K562 (cell line): Measurements from ENCODE around the gene CTDNEP1. TPM values are rescaled to one million over a fixed set of nuclear protein-coding genes. Genes with fewer than 3 reads are reported as not detected.

Experiments
- CBX3 ChIP-seq, 2 experiments: IDR thresholded peaks; 1 replicate in 1 of 2; 2 replicates in 1 of 2; pipeline ENCODE4 v1.6.1; 2012; ENCODE audit warnings: inconsistent platforms in 2 of 2, low read length in 2 of 2, borderline replicate concordance in 1 of 2, control low read depth in 1 of 2
- KAT8 ChIP-seq: fragments of 450-650 bp; IDR thresholded peaks from 2 replicates; pipeline ENCODE4 v1.6.1; 2016; ENCODE audit warnings: low read depth, mild to moderate bottlenecking
- MAFG ChIP-seq: fragments of 450-650 bp; conservative IDR thresholded peaks from 2 replicates; pipeline ENCODE4 v1.6.1; 2016; ENCODE audit warnings: missing genetic modification characterization, missing compliant biosample characterization
- NR1H2 ChIP-seq: sonication (generic); formaldehyde crosslinking; IDR thresholded peaks from 2 replicates; pipeline ENCODE4 v1.4.0; 2020; ENCODE audit warnings: mild to moderate bottlenecking, missing genetic modification reagents
- NR2C2 ChIP-seq, 2 experiments: fragments of 200-800 bp in 1 of 2; sonication (Bioruptor generic) in 1 of 2; sonication (generic) in 1 of 2; formaldehyde crosslinking in 1 of 2; IDR thresholded peaks; 2 replicates each; pipeline versions ENCODE4 v1.6.1 to v1.8.0; 2016 to 2022; ENCODE audit warnings: mild to moderate bottlenecking in 1 of 2, missing compliant biosample characterization in 1 of 2, missing genetic modification characterization in 1 of 2, missing genetic modification reagents in 1 of 2
- SMAD2 ChIP-seq: fragments of 150-350 bp; IDR thresholded peaks from 2 replicates; pipeline ENCODE4 v1.6.1; 2014; ENCODE audit warnings: low read depth, mild to moderate bottlenecking, low read length
- ZBED1 ChIP-seq: IDR thresholded peaks from 2 replicates; pipeline ENCODE4 v1.6.1; 2014
- ZNF217 ChIP-seq: sonication (generic); formaldehyde crosslinking; IDR thresholded peaks from 2 replicates; pipeline ENCODE4 v1.8.0; 2022; ENCODE audit warnings: mild to moderate bottlenecking, missing genetic modification reagents
- ZNF24 ChIP-seq: fragments of 450-650 bp; IDR thresholded peaks from 2 replicates; pipeline ENCODE4 v1.6.1; 2016
- polyA plus RNA-seq, 8 experiments: library from polyadenylated mRNA; depleted of rRNA in 4 of 8; stranded (reverse) in 5 of 8; unstranded in 3 of 8; fragments of >200 nt; fragmentation: Nextera tagmentation in 2 of 8; fragmentation: Illumina TruSeq in 1 of 8; extraction: Ambion mirVana in 2 of 8; extraction: Trizol in 1 of 8; gene quantifications; 2 replicates each; pipeline versions ENCODE4 v1.2.1 to v1.2.3, GENCODE V29; 2011 to 2014; ENCODE audit warnings: inconsistent platforms in 1 of 8, missing spikeins in 1 of 8
- total RNA-seq, 7 experiments: library from RNA; depleted of rRNA in 6 of 7; stranded (reverse); fragments of >200 nt in 6 of 7; fragmentation: Illumina TruSeq in 2 of 7; extraction: Trizol in 2 of 7; gene quantifications; 2 replicates each; pipeline versions ENCODE4 v1.2.1 to v1.2.3, GENCODE V29; 2011 to 2021; ENCODE audit warnings: low replicate concordance in 1 of 7
- TF ChIP-seq, protein P1 (sequence below): fragments of 250-450 bp; sonication (Bioruptor Pico); IDR thresholded peaks from 2 replicates; pipeline ENCODE4 v1.4.0; 2020
- TF ChIP-seq, protein P2 (sequence below): fragments of 250-450 bp; sonication (Bioruptor Pico); IDR thresholded peaks from 2 replicates; pipeline ENCODE4 v1.5.0; 2021
- TF ChIP-seq, protein P3 (sequence below): sonication (generic); IDR thresholded peaks from 2 replicates; pipeline ENCODE4 v1.6.1; 2016

The CTDNEP1 gene
- total and polyA plus RNA-seq, 9 of the 15 experiments (the other 6 are each of a cell fraction or from before 2014, with no cell fraction given) = 10.7 to 150 (median 28.5) TPM

DNA sequence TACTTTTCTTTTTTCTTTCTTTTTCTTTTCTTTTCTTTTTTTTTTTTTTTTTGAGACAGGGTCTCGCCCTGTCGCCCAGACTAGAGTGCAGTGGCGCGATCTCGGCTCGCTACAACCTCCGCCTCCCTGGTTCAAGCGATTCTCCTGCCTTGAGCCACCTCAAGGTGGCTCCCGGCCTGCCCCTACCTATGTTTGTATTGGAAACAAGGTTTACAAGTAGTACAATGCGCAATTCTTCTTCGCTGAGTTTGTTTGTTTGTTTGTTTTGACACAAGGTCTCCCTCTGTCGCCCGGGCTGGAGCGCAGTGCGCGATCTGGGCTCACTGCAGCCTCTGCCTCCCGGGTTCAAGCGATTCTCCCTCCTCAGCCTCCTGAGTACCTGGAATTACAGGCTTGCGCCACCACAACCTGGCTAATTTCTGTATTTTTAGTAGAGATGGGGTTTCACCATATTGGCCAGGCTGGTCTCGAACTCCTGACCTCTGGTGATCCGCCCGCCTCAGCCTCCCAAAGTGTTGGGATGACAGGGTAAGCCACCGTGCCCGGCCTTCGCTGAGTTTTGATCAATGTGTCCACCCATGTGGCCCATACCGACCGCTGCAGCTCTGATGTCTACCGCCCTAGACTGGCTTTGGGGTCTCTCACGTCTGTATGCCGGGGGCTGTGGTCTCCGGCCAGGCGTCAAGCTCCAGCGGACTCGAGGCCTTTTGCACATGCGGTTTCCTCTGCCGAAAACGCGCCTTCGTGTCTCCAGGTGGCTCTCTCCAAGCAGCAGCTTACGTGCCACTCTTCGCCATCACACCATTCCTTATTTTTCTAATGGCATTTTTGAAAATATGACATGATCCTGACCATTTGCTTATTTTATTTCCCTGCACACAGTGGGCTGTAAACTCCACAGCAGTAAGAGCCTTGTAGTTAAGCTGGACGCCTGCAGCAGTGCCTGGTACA lies 44.0 kb upstream of the CTDNEP1 start (continued):
- TF ChIP-seq, protein P1, sequence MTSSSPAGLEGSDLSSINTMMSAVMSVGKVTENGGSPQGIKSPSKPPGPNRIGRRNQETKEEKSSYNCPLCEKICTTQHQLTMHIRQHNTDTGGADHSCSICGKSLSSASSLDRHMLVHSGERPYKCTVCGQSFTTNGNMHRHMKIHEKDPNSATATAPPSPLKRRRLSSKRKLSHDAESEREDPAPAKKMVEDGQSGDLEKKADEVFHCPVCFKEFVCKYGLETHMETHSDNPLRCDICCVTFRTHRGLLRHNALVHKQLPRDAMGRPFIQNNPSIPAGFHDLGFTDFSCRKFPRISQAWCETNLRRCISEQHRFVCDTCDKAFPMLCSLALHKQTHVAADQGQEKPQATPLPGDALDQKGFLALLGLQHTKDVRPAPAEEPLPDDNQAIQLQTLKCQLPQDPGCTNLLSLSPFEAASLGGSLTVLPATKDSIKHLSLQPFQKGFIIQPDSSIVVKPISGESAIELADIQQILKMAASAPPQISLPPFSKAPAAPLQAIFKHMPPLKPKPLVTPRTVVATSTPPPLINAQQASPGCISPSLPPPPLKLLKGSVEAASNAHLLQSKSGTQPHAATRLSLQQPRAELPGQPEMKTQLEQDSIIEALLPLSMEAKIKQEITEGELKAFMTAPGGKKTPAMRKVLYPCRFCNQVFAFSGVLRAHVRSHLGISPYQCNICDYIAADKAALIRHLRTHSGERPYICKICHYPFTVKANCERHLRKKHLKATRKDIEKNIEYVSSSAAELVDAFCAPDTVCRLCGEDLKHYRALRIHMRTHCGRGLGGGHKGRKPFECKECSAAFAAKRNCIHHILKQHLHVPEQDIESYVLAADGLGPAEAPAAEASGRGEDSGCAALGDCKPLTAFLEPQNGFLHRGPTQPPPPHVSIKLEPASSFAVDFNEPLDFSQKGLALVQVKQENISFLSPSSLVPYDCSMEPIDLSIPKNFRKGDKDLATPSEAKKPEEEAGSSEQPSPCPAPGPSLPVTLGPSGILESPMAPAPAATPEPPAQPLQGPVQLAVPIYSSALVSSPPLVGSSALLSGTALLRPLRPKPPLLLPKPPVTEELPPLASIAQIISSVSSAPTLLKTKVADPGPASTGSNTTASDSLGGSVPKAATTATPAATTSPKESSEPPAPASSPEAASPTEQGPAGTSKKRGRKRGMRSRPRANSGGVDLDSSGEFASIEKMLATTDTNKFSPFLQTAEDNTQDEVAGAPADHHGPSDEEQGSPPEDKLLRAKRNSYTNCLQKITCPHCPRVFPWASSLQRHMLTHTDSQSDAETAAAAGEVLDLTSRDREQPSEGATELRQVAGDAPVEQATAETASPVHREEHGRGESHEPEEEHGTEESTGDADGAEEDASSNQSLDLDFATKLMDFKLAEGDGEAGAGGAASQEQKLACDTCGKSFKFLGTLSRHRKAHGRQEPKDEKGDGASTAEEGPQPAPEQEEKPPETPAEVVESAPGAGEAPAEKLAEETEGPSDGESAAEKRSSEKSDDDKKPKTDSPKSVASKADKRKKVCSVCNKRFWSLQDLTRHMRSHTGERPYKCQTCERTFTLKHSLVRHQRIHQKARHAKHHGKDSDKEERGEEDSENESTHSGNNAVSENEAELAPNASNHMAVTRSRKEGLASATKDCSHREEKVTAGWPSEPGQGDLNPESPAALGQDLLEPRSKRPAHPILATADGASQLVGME = no peak
- TF ChIP-seq CBX3 (IDR thresholded peaks at IDR 0.05; ENCODE audit: borderline replicate concordance in 1 of 2, low read length in 2 of 2) (no peak), SMAD2 (no peak), ZBED1 (no peak), KAT8 (no peak), MAFG (no peak), NR2C2 (CRISPR knock-in tag; IDR thresholded peaks at IDR 0.05) (no peak), NR2C2 (tag; IDR thresholded peaks at IDR 0.05) (no peak), ZNF24 (no peak), NR1H2 (CRISPR knock-in tag) (no peak), ZNF217 (CRISPR knock-in tag) (no peak)
- TF ChIP-seq, protein P2, sequence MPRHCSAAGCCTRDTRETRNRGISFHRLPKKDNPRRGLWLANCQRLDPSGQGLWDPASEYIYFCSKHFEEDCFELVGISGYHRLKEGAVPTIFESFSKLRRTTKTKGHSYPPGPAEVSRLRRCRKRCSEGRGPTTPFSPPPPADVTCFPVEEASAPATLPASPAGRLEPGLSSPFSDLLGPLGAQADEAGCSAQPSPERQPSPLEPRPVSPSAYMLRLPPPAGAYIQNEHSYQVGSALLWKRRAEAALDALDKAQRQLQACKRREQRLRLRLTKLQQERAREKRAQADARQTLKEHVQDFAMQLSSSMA (CRISPR knock-in tag) = no peak
- TF ChIP-seq, protein P3, sequence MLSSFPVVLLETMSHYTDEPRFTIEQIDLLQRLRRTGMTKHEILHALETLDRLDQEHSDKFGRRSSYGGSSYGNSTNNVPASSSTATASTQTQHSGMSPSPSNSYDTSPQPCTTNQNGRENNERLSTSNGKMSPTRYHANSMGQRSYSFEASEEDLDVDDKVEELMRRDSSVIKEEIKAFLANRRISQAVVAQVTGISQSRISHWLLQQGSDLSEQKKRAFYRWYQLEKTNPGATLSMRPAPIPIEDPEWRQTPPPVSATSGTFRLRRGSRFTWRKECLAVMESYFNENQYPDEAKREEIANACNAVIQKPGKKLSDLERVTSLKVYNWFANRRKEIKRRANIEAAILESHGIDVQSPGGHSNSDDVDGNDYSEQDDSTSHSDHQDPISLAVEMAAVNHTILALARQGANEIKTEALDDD = no peak
- TF ChIP-seq, all 486 proteins: peak for 0
